GM10248 (cell line): ENCODE measurements around the gene GABRB1.
A peak's percentile ranks its signal among the peaks of the same experiment; 100 is the strongest.

Experiments used
- CTCF ChIA-PET: fragments of 300-600 bp; sonication (Branson Sonifier 250); formaldehyde crosslinking; extraction: SDS; loops from one replicate; lab custom pipeline; 2021; ENCODE audit warnings: antibody characterized with exemption; lab: Yijun Ruan, JAX
- POLR2A ChIA-PET: fragments of 350-650 bp; sonication (Branson Sonifier 250); formaldehyde crosslinking; extraction: SDS; loops from one replicate; lab custom pipeline; 2020; ENCODE audit warnings: antibody characterized with exemption; lab: Yijun Ruan, JAX
- DNase-seq: peaks from one replicate; pipeline ENCODE4 v3.0.0; 2012; ENCODE audit errors: extremely low spot score
- TF ChIP-seq, protein P1 (sequence below): IDR thresholded peaks from 2 replicates; pipeline ENCODE4 v1.5.1; 2012; ENCODE audit warnings: mild to moderate bottlenecking, low read depth; ENCODE audit errors: extremely low read depth, missing control alignments, control extremely low read depth

Gene GABRB1

GRCh38 chr4:47109379-47109778 is 78.0 kb downstream of the GABRB1 start:
- no peak for DNase-seq
- ChIA-PET POLR2A (no interaction called here), CTCF (interaction anchor here (9.4 kb wide), 1 partner anchor 11 kb away, joined by 76 read pairs; no protein-coding TSS in a partner anchor)
- TF ChIP-seq, protein P1, sequence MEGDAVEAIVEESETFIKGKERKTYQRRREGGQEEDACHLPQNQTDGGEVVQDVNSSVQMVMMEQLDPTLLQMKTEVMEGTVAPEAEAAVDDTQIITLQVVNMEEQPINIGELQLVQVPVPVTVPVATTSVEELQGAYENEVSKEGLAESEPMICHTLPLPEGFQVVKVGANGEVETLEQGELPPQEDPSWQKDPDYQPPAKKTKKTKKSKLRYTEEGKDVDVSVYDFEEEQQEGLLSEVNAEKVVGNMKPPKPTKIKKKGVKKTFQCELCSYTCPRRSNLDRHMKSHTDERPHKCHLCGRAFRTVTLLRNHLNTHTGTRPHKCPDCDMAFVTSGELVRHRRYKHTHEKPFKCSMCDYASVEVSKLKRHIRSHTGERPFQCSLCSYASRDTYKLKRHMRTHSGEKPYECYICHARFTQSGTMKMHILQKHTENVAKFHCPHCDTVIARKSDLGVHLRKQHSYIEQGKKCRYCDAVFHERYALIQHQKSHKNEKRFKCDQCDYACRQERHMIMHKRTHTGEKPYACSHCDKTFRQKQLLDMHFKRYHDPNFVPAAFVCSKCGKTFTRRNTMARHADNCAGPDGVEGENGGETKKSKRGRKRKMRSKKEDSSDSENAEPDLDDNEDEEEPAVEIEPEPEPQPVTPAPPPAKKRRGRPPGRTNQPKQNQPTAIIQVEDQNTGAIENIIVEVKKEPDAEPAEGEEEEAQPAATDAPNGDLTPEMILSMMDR: no peak

- TF ChIP-seq, protein P1: no peak
- POLR2A ChIA-PET: no interaction called here
- CTCF ChIA-PET: interaction anchor here (9.4 kb wide), 1 partner anchor 9 kb away, joined by 76 read pairs; no protein-coding TSS in a partner anchor
- no peak for DNase-seq
Measured at GRCh38 chr4:47110546-47111132, 79.3 kb downstream of the GABRB1 start.

DNA sequence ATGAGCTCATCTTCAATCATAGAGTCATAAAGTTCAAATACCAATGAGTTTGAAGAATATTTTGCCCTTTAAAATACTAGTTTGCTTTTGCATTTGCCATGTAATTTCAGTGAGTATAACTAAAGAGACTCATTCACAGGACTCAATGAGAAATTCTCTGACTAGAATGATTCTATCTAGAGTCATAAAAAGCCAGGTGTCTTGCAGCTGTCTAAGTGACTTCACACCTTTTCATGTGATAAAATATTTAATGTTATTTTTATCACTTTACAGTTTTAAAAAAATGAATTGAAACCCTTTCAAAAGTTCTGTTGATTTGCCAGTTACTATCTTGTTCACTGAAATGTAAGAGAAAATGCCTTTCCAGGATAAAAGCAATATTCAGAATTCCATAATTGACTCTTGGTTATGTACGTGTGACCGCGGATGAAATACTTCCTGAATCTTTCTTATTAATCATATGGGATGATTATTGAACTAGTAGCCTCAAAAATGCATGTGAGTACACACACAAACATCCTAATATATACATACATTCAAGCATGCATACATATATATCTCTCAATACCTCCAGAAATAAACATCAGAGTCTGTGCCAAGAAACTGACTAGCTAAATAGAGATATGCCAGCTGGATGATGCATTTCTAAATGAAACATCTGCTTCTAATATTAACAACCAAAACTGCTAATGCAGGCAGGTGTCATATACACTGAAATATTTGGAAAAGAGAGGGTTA is 87.0 kb downstream of the GABRB1 start:
- ChIA-PET CTCF (interaction anchor here (1.2 to 6.5 kb wide), 2 partner anchors 8 to 86 kb away, joined by 3 to 76 read pairs; no protein-coding TSS in a partner anchor), POLR2A (no interaction called here)
- TF ChIP-seq, protein P1: no peak
- DNase-seq: no peak

DNA sequence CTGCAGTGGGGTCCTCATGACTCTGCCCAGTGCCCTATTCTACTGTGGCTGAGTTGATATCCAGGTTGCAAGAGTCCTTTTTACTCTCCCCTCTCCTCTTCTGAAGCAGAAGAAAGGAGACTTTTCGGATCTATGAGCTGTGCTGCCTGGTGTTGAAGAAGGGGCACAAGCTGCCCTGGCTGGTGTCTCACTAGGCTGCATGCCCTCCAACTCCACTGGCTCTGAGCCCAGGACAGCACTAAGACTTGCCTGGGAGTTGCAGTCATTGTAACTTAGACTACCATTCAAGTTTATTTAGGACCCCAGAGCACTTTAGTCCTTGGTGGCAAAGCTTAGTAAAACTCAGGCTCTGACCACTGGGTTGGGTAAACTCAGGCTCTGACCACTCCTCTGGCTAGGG is 89.4 kb downstream of the GABRB1 start:
- ChIA-PET POLR2A (no interaction called here), CTCF (interaction anchor here (1.0 to 6.5 kb wide), 6 partner anchors 11 to 277 kb away, joined by 3 to 76 read pairs (median 6); no protein-coding TSS in a partner anchor)
- TF ChIP-seq, protein P1: no peak
- DNase-seq: no peak

DNA sequence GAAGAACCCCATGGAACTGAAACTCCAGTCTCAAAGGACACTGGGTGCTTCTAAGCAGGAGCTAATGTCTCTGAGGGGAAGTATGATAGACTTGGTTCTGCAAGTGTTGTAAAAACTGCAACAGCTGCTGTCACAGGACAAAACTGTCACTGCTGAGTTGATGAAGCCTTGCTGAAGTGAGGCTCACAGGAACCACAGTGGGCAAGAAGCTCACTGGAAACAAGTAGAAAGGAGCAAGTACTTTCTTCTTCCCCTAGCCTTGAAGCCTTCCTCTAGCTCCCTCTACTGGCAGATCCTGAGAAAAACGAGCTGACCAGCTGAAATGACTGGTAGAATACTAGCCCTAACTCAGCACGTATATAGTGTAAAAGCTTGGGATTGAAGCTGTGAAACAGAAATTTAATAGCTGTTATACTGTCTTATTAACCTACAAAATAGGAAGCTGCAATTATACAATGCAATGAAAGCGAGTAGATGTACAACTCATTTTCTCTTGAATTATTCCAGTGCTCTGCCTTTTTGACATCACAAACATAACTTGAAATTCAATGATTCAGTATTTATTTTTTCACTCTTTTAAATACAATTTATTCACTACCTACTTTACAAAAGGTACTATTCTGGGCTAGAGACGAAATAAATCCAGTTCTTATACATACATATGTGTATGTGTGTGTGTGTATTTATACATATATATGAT is 91.4 kb downstream of the GABRB1 start:
- DNase-seq: peak; percentile 57
- CTCF ChIA-PET: interaction anchor here (0.6 to 6.5 kb wide), 51 partner anchors 8 to 811 kb away, joined by 3 to 76 read pairs (median 4); no protein-coding TSS in a partner anchor
- TF ChIP-seq, protein P1: peak; percentile 93
- POLR2A ChIA-PET: no interaction called here

DNA sequence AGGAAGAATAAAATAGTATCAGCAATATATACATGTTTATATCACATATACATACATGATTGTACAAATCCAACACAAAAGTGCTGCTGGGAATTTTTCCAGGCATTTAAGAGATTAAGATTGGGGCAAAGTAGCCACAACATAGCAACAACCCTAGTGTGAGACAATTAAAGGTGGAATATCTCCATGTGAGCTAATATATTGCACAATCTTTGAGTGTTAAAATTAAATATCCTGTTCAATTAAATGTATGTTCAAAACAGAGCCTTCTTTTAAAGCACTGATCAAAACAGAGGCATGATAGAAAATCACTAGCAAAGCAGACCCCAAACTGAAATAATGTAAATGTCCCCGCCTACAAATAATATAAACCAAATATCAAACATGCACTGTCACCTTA is 97.6 kb downstream of the GABRB1 start:
- TF ChIP-seq, protein P1: no peak
- CTCF ChIA-PET: interaction anchor here (1.4 kb wide), 1 partner anchor 197 kb away, joined by 6 read pairs; no protein-coding TSS in a partner anchor
- POLR2A ChIA-PET: no interaction called here
- DNase-seq: no peak
